DOHH2 (cell line): ENCODE measurements around the gene FGD6.

Source experiments
- H3F3A ChIP-seq: fragments of 200-600 bp; sonication (generic), shearing (Covaris generic); 2 replicates; pipeline ENCODE4 v1.6.0; 2016; ENCODE audit warnings: antibody characterized with exemption, mild to moderate bottlenecking; ENCODE audit not compliant: control insufficient read depth, insufficient read depth
- H3K27ac ChIP-seq: fragments of 200-600 bp; sonication (generic); 2 replicates; pipeline ENCODE4 v1.5.1; 2014; ENCODE audit warnings: low read depth, mild to moderate bottlenecking, low read length, moderate library complexity
- H3K27me3 ChIP-seq: fragments of 200-600 bp; sonication (generic); 2 replicates; pipeline ENCODE4 v1.6.1; 2014; ENCODE audit warnings: mild to moderate bottlenecking, low read length, mixed read lengths; ENCODE audit not compliant: control insufficient read depth
- H3K36me3 ChIP-seq: fragments of 200-600 bp; sonication (generic); 2 replicates; pipeline ENCODE4 v1.6.1; 2014; ENCODE audit warnings: mild to moderate bottlenecking, low read length, moderate library complexity, mixed read lengths; ENCODE audit not compliant: control insufficient read depth
- H3K4me1 ChIP-seq: fragments of 200-600 bp; sonication (generic); 2 replicates; pipeline ENCODE4 v1.6.1; 2014; ENCODE audit warnings: mild to moderate bottlenecking, low read length, mixed read lengths; ENCODE audit not compliant: control insufficient read depth
- H3K4me2 ChIP-seq: fragments of 200-600 bp; sonication (generic); 2 replicates; pipeline ENCODE4 v1.6.0; 2014; ENCODE audit warnings: mild to moderate bottlenecking, low read length, moderate library complexity
- H3K4me3 ChIP-seq: fragments of 200-600 bp; sonication (generic); 2 replicates; pipeline ENCODE4 v1.5.1; 2014; ENCODE audit warnings: mild to moderate bottlenecking, low read length, mixed read lengths
- H3K79me2 ChIP-seq: fragments of 200-600 bp; sonication (generic); 2 replicates; pipeline ENCODE4 v1.6.1; 2014; ENCODE audit warnings: mild to moderate bottlenecking, low read length, mixed read lengths; ENCODE audit not compliant: control insufficient read depth
- H3K9me2 ChIP-seq: fragments of 200-600 bp; sonication (generic); replicated peaks from 2 replicates; pipeline ENCODE4 v1.6.1; 2014; ENCODE audit warnings: mild to moderate bottlenecking, low read length, mixed read lengths; ENCODE audit not compliant: control insufficient read depth
- H3K9me3 ChIP-seq: fragments of 200-600 bp; sonication (generic); 2 replicates; pipeline ENCODE4 v1.6.1; 2014; ENCODE audit warnings: antibody characterized with exemption, low read length, mixed read lengths; ENCODE audit not compliant: control insufficient read depth, insufficient read depth
- H4K20me1 ChIP-seq: fragments of 200-600 bp; sonication (generic); 2 replicates; pipeline ENCODE4 v1.6.0; 2014; ENCODE audit warnings: low read depth, mild to moderate bottlenecking, antibody characterized with exemption, low read length, moderate library complexity; ENCODE audit not compliant: control insufficient read depth, insufficient read depth
- CTCF ChIP-seq: fragments of 200-600 bp; sonication (generic); IDR thresholded peaks from one replicate; pipeline ENCODE4 v1.5.1; 2014; ENCODE audit warnings: antibody characterized with exemption, mild to moderate bottlenecking, low read depth, low read length; ENCODE audit not compliant: poor library complexity, severe bottlenecking
- EZH2phosphoT487 ChIP-seq: fragments of 200-600 bp; sonication (generic); IDR thresholded peaks from 2 replicates; pipeline ENCODE4 v1.6.1; 2017; ENCODE audit warnings: borderline replicate concordance, mild to moderate bottlenecking, antibody characterized with exemption, low read length, moderate library complexity, mixed read lengths

The FGD6 gene

DNA sequence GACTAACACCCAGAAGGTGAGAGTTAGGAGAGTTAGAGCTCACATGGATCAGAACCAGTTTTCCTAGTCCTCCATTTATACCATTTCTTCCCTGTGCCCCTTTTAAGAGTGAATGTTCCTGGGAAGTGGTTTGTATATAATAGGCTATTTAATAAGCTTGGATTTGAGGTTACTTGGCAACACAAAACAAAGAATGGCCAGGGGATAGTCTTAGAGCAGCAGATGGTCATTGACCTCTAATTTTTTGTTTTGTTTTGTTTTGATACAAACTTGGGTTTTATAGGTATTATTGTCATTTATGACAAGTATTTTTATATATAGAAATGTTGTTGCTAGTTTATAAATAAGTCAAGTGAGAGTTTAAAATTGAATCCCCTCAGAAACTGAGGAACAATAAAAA, 36.1 kb upstream of the FGD6 start:
- H3K27me3 ChIP-seq: no peaks in the 10 kb centered on the region
- H3K9me3 ChIP-seq: no peaks in the 10 kb centered on the region
- no peak overlapping the region for H3K4me3 ChIP-seq
- no peak overlapping the region for H3K4me2 ChIP-seq
- peaks cover 44% of the 10 kb centered on the region for H3K79me2 ChIP-seq
- TF ChIP-seq CTCF: no peak
- TF ChIP-seq EZH2phosphoT487: no peak
- no peaks in the 10 kb centered on the region for H3F3A ChIP-seq
- H3K4me1 ChIP-seq: peaks cover 8% of the 10 kb centered on the region
- peaks cover 69% of the 10 kb centered on the region for H3K36me3 ChIP-seq
- no peak overlapping the region for H3K27ac ChIP-seq
- no peaks in the 10 kb centered on the region for H3K9me2 ChIP-seq
- 0 out of 2 replicates have a peak, but pooled peaks cover 3% of the 10 kb centered on the region for H4K20me1 ChIP-seq

DNA sequence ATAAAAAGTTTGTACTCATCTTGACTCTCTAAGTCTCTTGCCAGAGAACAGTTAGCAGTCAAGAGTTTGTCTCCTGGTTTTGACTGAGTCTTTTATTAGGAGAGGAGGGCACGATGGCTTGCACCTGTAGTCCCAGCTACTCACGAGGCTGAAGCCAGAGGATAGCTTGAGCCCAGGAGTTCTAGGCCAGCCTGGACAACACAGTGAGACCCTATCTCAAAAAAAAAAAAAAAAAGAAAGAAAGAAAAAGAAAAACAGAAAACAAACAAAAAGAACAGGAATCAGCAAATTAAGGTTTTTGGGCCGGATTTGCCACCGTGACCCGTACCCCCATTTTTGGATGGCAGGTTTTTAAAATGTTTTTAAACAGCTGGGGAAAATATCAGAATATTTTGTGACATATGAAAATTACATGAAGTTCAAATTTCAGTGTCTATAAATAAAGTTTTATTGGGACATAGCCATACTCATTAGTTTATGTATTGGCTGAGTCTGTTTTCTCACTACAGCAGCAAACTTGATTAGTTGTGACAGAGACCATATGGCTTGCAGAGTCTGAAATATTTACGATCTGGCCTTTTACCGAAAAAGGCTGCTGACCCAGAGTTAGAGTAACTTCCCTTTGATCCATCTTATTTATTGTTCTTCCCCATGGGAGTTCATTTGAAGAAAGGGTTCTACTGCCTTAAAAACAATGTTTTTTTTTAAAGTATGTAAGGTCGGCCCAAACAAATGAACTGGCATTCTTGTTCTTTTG, 31.5 kb upstream of the FGD6 start:
- Histone ChIP-seq H3K4me2 (no peak overlapping the region), H3K9me3 (no peaks in the 10 kb centered on the region), H3K27ac (no peak overlapping the region), H3K36me3 (peaks cover 53% of the 10 kb centered on the region), H3F3A (0 out of 2 replicates have a peak, but pooled peaks cover 4% of the 10 kb centered on the region), H3K4me1 (peaks cover 40% of the 10 kb centered on the region), H3K27me3 (no peaks in the 10 kb centered on the region), H4K20me1 (0 out of 2 replicates have a peak, but pooled peaks cover 10% of the 10 kb centered on the region), H3K4me3 (no peak overlapping the region), H3K9me2 (no peaks in the 10 kb centered on the region), H3K79me2 (peaks cover 82% of the 10 kb centered on the region)
- TF ChIP-seq CTCF (no peak), EZH2phosphoT487 (no peak)

GRCh38 chr12:95248095-95248494, 30.8 kb upstream of the FGD6 start:
- Histone ChIP-seq H3K27ac (no peak overlapping the region), H3K27me3 (no peaks in the 10 kb centered on the region), H3K4me1 (peaks cover 40% of the 10 kb centered on the region), H3K36me3 (peaks cover 54% of the 10 kb centered on the region), H3K4me2 (no peak overlapping the region), H3K9me2 (no peaks in the 10 kb centered on the region), H3K4me3 (no peak overlapping the region), H3K9me3 (no peaks in the 10 kb centered on the region), H3F3A (0 out of 2 replicates have a peak, but pooled peaks cover 4% of the 10 kb centered on the region), H4K20me1 (0 out of 2 replicates have a peak, but pooled peaks cover 10% of the 10 kb centered on the region), H3K79me2 (peaks cover 86% of the 10 kb centered on the region)
- TF ChIP-seq CTCF: no peak
- TF ChIP-seq EZH2phosphoT487: no peak
